Stimulated activated CD4-positive, alpha-beta T cell treated with anti-CD3 and anti-CD28 coated beads, Interleukin-2, amount 100 ng/mL, for 4 hours (primary cell): ENCODE data around the gene ARVCF.

Source experiments
- DNase-seq: peaks from one replicate; pipeline ENCODE4 v3.0.0-alpha.2; 2020; ENCODE audit warnings: low read depth

Gene ARVCF

GRCh38 chr22:20015971-20016733 lies 471 bp downstream of the ARVCF start:
- no peak for DNase-seq

- DNase-seq = no peak
Measured at GRCh38 chr22:20015187-20015625, 1.4 kb downstream of the ARVCF start.

GRCh38 chr22:20014526-20015186 lies 2.0 kb downstream of the ARVCF start:
- DNase-seq = no peak

GRCh38 chr22:20013382-20013871 lies 3.2 kb downstream of the ARVCF start:
- no peak for DNase-seq

DNA sequence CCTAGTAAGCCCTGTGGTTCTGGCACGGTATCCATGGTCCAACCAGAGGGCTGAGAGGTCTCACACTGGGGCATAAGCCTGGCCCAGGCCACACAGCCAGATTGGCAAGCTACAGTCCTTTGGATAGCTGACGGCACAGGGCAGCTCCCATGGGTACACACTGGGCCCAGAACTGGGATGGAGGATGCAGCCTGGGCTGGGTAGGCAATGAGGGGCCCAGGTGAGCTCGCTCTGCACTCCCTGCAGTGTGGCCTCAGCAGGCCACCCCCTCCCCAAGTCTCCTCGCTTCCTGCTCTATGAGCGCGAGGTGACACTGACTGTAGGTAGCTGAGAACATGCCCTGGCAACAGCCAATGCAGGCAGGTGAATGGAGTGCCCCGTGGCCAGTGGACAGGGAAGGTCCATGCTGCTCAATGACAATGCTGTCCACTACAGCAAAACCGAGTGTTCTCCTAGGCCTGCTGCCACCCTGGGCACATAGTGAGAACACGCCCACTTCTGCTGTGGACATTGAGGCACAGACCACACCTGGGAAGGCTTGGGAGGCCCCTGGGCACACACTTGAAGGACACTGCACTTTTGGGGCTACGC lies 3.8 kb downstream of the ARVCF start:
- no peak for DNase-seq

- no peak for DNase-seq
Measured at GRCh38 chr22:20011993-20012740, 4.5 kb downstream of the ARVCF start.

GRCh38 chr22:20011123-20011992 lies 5.3 kb downstream of the ARVCF start:
- no peak for DNase-seq

GRCh38 chr22:20010307-20011122 lies 6.1 kb downstream of the ARVCF start:
- no peak for DNase-seq

DNA sequence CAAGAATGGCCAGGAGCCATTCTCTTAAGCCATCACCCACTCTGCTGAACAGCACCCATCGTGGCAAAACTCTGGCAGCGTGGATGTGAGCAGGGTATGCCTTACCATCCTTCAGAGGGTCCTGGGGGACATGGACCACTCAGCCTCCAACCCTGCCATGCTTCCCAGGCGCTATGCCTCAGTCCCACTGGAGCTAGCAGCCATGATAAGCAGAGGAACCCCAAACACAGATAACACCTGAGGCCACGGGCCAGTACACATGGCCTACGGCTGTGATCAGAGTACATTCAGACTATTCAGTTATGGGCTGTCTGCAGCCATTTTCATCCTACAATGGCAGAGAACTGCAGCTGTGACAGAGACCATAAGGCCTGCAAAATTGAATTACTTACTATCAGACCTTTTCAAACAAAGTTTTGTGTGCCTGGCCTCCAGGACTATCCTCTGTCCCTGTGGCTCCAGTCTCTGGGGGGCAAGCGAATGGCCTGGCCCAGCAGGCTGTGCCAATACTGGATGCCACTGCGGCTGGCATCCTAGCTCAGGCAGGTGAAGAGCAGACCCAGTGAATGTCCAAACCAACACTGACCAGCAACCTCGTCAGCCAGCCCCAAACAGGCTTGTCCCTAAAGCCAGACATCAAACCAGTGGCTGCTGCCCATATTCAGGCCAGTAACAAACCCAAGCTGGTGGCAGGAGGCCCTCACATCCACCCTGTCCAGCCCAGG lies 6.9 kb downstream of the ARVCF start:
- no peak for DNase-seq

DNA sequence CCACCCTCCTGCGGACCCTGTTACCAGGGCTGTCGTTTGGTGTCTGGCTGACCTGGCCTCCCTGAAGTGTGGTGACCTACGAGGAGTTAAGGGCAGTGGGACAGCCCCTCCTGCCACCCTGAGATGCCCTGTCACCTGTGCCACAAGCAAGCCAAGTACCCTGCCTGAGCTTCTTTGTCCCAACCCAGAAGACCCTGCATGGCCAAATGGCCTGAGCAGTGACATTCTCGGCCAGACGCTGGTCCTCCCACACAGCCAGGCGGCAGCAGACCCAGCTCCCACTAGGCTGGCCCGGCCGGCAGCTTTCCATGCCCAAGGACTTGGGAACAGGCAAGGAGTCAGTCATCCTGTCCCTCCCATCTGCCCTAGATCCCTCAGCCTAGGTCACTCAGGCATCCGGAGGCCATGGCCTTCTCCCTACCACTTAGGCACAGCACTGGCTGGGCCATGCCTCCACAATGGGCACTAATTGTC lies 7.6 kb downstream of the ARVCF start:
- DNase-seq = no peak

DNA sequence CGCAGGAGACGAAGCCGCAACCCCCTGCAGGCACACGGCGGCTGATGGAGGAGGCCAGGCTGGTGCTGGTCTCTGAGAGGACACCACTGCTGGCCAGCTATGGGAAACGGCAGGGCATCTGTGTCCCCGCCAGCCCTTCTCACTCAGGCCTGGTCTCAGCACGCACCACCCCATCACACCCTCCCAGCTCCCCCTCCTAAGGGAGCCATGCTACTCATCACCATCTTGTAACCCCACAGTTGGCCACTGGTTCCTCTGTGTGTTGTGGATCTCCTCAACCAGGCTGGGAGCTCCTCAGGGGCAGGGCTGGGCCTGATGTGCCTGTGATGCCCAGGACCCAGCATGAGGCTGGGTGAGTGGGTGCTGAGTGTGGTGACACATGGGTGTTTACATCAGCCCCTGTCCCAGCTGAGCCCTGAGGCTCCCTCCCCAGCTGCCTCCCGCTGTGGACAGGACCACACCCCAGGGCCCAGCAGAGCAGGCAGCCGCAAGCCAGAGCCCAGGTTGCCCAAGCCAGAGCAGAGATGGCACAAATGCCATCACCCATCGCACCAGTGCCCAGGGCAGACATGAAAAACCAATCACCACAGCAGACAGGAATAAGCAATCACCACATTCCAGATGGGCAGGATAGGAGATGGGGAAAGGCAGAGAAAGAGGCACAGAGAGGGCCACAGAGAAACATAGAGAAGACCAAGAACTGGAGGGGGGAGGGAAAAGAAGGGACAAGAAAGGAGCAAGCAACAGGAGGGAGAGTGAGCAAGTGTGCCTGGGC lies 8.2 kb downstream of the ARVCF start:
- no peak for DNase-seq

DNA sequence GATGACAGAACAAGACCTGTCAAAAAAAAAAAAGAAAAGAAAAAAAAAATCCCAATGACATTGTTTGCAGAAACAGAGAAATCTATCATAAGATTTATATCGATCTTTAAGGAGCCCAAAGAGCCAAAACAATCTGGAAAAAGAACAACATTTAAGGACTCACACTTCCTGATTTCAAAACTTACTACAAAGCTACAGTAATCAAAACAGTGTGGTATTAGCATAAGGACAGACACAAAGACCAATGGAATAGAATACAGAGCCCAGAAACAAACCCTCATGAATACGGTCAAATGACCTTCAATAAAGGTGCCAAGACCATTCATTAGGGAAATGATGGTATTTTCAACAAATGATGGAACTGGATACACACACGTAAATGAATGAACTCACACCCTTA lies 12.2 kb downstream of the ARVCF start:
- DNase-seq = no peak

GRCh38 chr22:20003304-20003703 lies 13.3 kb downstream of the ARVCF start:
- DNase-seq = no peak

DNA sequence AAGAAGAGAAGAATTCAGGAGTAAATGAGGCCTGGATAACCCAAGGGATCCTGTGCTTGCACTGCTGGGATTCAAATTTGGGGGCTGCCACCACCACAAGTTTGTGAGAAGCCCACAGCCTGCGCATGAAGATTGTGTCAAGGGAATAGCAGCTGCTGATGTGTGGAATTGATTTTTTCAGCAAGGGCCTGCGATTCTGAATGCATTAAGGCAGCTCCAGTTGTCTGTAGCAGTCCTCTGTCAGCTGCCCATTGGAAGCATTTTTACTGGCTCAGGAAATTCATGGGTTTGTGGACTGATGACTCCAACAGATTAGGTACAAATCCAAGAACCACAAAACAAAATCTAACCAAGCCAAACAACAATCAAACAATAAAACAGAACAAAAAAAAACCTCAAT lies 14.0 kb downstream of the ARVCF start:
- no peak for DNase-seq

- DNase-seq = no peak
Measured at GRCh38 chr22:20002128-20002527, 14.5 kb downstream of the ARVCF start.

GRCh38 chr22:20001082-20001638 lies 15.5 kb downstream of the ARVCF start:
- no peak for DNase-seq

DNA sequence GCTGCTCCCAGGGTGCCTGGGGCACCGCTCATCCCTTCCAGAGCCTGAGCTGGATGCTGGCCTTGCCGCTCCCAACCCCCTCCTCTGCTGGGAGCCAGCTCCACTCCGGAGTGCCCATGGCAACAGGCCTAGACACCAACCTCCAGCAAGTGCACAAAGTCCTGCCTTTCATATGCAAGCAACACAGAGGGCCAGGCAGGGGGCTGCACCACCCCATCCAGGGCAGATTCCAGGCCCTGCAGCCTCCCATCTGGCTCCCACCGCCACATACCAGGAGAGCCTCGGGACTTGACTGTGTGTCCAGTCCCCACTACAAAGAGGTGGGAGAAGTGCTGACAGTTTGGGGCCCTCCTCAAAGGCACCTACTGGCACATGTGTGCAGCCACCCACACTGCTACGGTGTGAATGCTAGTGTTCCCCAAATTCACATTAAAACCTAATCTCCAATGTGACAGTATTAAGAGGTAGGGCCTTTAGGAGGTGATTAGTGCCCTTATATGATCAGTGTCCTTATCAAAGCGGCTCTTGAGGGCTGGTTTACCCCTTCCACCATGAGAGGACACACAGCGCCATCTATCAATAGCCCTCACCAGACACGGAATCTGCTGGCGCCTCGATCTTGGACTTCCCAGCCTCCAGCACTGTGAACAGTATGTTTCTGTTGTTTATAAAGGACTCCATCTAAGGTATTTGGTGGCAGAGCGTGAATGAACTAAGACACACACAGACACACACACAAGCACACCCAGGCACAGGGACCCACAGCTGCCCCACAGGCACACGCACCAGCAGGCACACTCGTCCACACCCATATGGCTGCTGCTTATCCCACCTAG lies 16.2 kb downstream of the ARVCF start:
- DNase-seq = no peak
